Transverse colon (tissue), 4 donors: Measurements from ENCODE around the gene JMJD6. TPM values are rescaled to one million over a fixed set of nuclear protein-coding genes. Genes with fewer than 3 reads are reported as not detected.

Experiments
- DNase-seq: peaks from one replicate; pipeline ENCODE4 v3.0.0-alpha.2; 2019
- H3K27ac ChIP-seq, 4 donors: fragments of 200-600 bp; sonication (generic); 2 replicates each; pipeline ENCODE4 v1.5.1; 2016 to 2018; ENCODE audit warnings: inconsistent platforms in 4 of 4
- H3K27me3 ChIP-seq: fragments of 200-600 bp; sonication (generic); 2 replicates; pipeline ENCODE4 v1.5.1; 2017; ENCODE audit warnings: inconsistent platforms
- H3K36me3 ChIP-seq, 4 donors: fragments of 200-600 bp; sonication (generic); 2 replicates each; pipeline ENCODE4 v1.5.1; 2017 to 2019; ENCODE audit warnings: inconsistent platforms in 4 of 4
- H3K4me1 ChIP-seq, 4 donors: fragments of 200-600 bp; sonication (generic); 2 replicates each; pipeline ENCODE4 v1.5.1; 2017 to 2020; ENCODE audit warnings: inconsistent platforms in 4 of 4
- H3K4me3 ChIP-seq, 4 donors: fragments of 200-600 bp; sonication (generic); 1 replicate in 1 of 4; 2 replicates in 3 of 4; pipeline versions ENCODE4 v1.5.1 to v1.6.1; 2017 to 2019; ENCODE audit warnings: inconsistent platforms in 4 of 4
- H3K9me3 ChIP-seq, 2 donors: fragments of 200-600 bp; sonication (generic); 2 replicates each; pipeline ENCODE4 v1.5.1; 2017 to 2019; ENCODE audit warnings: inconsistent platforms in 2 of 2
- EP300 ChIP-seq: sonication (generic); formaldehyde crosslinking; IDR thresholded peaks from one replicate; pipeline ENCODE4 v1.6.1; 2017; ENCODE audit warnings: antibody characterized with exemption, low read depth
- POLR2A ChIP-seq: fragments of 450-650 bp; IDR thresholded peaks from one replicate; pipeline ENCODE4 v1.6.1; 2016; ENCODE audit warnings: antibody characterized with exemption, mild to moderate bottlenecking, moderate library complexity
- POLR2AphosphoS5 ChIP-seq, 3 donors: sonication (generic); formaldehyde crosslinking; IDR thresholded peaks; one replicate each; pipeline ENCODE4 v1.6.1; 2016; ENCODE audit warnings: antibody characterized with exemption in 3 of 3
- WGBS, 2 donors: methylation state at CpG; one replicate each; pipeline ENCODE4 v1.1.5; 2018; ENCODE audit warnings: low coverage in 1 of 2; 5-methylcytosine and 5-hydroxymethylcytosine counted together
- in situ Hi-C, 4 donors: fragments of 200-750 bp; cut with MboI; loops; one replicate each; pipeline versions ENCODE4 v1.15.0 to v1.15.1; 2017; ENCODE audit warnings: low sequenced_read_pairs in 3 of 4, low pct_ligation_motif_present in 1 of 4, low pct_unique_long_range_greater_than_20kb in 1 of 4
- intact Hi-C: fragments of 100-400 bp; cut with DNase I; formaldehyde crosslinking; loops from one replicate; pipeline ENCODE4 v1.15.1; 2023; ENCODE audit warnings: low total_unique reads
- total RNA-seq, 4 donors: library from RNA; depleted of rRNA; stranded (reverse); fragments of >200 nt; gene quantifications; one replicate each; pipeline ENCODE4 v1.1.0, GENCODE V29; 2016
- TF ChIP-seq, protein P1 (sequence below), 5 experiments: fragments of 200-600 bp in 3 of 5; fragments of 450-650 bp in 2 of 5; sonication (generic) in 3 of 5; IDR thresholded peaks; 1 replicate in 2 of 5; 2 replicates in 3 of 5; pipeline ENCODE4 v1.5.1; 2016 to 2017; ENCODE audit warnings: antibody characterized with exemption in 5 of 5, inconsistent platforms in 3 of 5, mild to moderate bottlenecking in 2 of 5, moderate library complexity in 1 of 5

Gene JMJD6
- total RNA-seq, 4 donors from 2014 or later, result 25.4 to 58.4 (median 26.9) TPM

DNA sequence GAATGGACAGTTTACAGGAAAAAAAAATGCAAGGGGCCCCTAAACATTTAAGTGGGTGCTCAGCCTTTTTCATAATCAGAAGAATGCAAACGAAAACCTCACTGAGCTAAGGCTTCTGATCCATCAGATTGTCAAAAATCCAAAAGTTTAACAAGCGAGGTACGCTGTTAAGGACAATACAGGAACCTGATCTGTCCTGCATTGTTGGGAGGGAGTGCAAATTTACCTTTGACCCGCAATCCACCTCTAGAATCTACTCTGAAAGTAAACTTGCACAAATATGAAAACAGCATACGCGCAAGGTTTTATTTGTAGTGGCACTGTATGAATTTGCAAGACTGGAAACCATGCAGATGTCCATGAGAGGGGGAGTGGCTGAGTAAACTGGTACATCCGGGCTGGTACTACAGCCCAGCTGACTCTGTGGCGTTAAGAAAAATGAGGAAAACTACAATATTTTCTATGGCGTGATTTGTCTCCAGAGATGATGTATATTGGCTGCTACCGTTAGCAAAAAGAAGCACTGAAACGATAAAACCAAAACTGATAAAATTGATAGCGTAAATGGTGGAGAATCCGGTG, 54.0 kb downstream of the JMJD6 start:
- H3K27ac ChIP-seq, result peak overlapping the region; percentile 89 to 96 (median 94)
- H3K9me3 ChIP-seq, result no peaks in the 10 kb centered on the region
- H3K4me1 ChIP-seq, result peaks cover 10 to 32% (median 30%) of the 10 kb centered on the region in 4 donors
- intact Hi-C loops, result no loop called here
- 38 to 54% methylated on average over 10 to 13 of the region's 13 CpGs for WGBS, 2 donors
- in situ Hi-C loops, result no loop called here
- DNase-seq, result peak; percentile 39
- H3K27me3 ChIP-seq, result no peaks in the 10 kb centered on the region
- TF ChIP-seq EP300, result no peak
- TF ChIP-seq, protein P1, sequence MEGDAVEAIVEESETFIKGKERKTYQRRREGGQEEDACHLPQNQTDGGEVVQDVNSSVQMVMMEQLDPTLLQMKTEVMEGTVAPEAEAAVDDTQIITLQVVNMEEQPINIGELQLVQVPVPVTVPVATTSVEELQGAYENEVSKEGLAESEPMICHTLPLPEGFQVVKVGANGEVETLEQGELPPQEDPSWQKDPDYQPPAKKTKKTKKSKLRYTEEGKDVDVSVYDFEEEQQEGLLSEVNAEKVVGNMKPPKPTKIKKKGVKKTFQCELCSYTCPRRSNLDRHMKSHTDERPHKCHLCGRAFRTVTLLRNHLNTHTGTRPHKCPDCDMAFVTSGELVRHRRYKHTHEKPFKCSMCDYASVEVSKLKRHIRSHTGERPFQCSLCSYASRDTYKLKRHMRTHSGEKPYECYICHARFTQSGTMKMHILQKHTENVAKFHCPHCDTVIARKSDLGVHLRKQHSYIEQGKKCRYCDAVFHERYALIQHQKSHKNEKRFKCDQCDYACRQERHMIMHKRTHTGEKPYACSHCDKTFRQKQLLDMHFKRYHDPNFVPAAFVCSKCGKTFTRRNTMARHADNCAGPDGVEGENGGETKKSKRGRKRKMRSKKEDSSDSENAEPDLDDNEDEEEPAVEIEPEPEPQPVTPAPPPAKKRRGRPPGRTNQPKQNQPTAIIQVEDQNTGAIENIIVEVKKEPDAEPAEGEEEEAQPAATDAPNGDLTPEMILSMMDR (IDR thresholded peaks at IDR 0.05), result peak in 1 of 5 experiments; percentile 5
- no peak for TF ChIP-seq POLR2A
- peak in 1 of 3 donors; percentile 24 for TF ChIP-seq POLR2AphosphoS5 (IDR thresholded peaks at IDR 0.05)
- peak overlapping the region; percentile 41 to 65 (median 54) for H3K4me3 ChIP-seq
- no peaks in the 10 kb centered on the region for H3K36me3 ChIP-seq

DNA sequence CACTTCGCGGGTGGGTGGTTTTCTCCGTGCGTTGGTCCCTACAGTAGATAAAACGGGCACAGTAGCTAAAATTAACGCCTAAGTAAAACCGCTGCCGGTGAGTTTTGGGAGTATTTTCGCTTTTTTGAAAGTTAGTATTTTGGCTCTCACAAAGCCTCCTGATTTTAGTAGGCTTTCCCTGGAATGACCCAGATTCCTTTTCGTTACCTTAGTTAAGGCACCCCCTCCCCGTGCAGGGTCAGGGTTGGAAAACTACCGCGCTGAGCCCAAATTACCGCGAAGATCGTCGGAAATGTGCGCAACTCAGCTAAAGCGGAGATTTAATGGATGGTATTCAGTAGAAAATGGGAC, 54.5 kb downstream of the JMJD6 start:
- H3K27me3 ChIP-seq, result no peaks in the 10 kb centered on the region
- 0 to 1% methylated on average over 10 to 19 of the region's 19 CpGs for WGBS, 2 donors
- H3K27ac ChIP-seq, result peak overlapping the region; percentile 89 to 96 (median 94)
- peak overlapping the region; percentile 41 to 65 (median 54) for H3K4me3 ChIP-seq
- peak; percentile 89 for TF ChIP-seq POLR2A
- TF ChIP-seq, protein P1 (IDR thresholded peaks at IDR 0.05), result peak in 2 of 5 experiments; percentile 32 to 57
- peak; percentile 66 to 83 (median 82) for TF ChIP-seq POLR2AphosphoS5 (IDR thresholded peaks at IDR 0.05)
- no peak for TF ChIP-seq EP300
- intact Hi-C loops, result no loop called here
- peaks cover 10 to 32% (median 29%) of the 10 kb centered on the region in 4 donors for H3K4me1 ChIP-seq
- no peaks in the 10 kb centered on the region for H3K9me3 ChIP-seq
- H3K36me3 ChIP-seq, result no peaks in the 10 kb centered on the region
- DNase-seq, result no peak
- in situ Hi-C loops, result no loop called here

DNA sequence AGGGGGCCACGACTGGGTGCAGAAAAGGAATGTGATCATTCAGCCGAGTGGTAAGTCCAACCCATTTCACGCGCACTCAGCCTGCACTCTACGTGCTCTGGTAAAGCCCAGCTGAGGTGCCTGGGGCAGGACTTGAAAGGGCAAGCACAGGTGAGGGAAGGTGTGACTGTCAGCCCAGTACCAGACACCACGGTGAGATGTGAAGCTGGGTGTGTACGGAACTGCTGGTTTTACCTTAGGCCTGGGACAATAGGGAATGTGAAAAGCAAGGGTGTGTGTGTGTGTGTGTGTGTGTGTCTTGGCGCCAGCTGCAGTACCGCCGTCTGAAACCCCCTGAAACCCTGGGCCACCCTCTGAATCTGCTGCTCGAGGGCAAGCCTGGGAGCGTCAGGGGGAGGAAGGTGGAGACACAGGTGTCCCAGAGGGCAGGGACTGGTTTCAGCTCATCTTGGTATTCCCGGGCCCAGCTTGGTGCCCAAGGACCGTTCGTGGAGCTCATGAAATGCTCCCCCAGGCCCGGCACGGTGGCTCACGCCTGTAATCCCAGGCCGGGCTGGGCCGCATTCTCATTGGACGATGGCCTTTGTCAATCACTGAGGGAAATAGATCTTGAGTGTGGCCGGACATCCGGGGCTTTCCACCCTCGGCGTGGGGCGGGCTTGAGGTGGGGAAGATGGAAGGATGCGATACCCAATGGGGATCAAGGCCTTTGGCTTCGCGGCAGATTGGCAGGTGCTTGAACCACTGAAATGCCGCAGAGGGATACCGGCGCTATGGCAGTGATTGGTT, 55.1 kb downstream of the JMJD6 start:
- TF ChIP-seq POLR2AphosphoS5 (IDR thresholded peaks at IDR 0.05) (peak; percentile 6 to 46 (median 22)), POLR2A (peak; percentile 45), EP300 (no peak)
- TF ChIP-seq, protein P1 (IDR thresholded peaks at IDR 0.05), result no peak
- WGBS, 2 donors, result 14% methylated on average over 32 of the region's 32 CpGs; no CpG with 5 or more reads in 1 of the 2 donors

GRCh38 chr17:76670718-76671122, 55.7 kb downstream of the JMJD6 start:
- no peaks in the 10 kb centered on the region for H3K9me3 ChIP-seq
- TF ChIP-seq, protein P1 (IDR thresholded peaks at IDR 0.05), result no peak
- peak overlapping the region in 1 of 4 donors; percentile 41 for H3K4me3 ChIP-seq
- in situ Hi-C loops (no loop called here), intact Hi-C loops (no loop called here)
- peak overlapping the region; percentile 89 to 96 (median 94) for H3K27ac ChIP-seq
- H3K27me3 ChIP-seq, result no peaks in the 10 kb centered on the region
- 46 to 49% methylated on average over 2 to 9 of the region's 9 CpGs for WGBS, 2 donors
- H3K4me1 ChIP-seq, result peaks cover 10 to 32% (median 29%) of the 10 kb centered on the region in 4 donors
- no peak for DNase-seq
- H3K36me3 ChIP-seq, result no peaks in the 10 kb centered on the region

More for the DNA sequence above, 55.1 kb downstream of the JMJD6 start:
- Histone ChIP-seq H3K4me3 (peak overlapping the region in 3 of 4 donors; percentile 51 to 65 (median 58)), H3K9me3 (no peaks in the 10 kb centered on the region), H3K4me1 (peaks cover 10 to 32% (median 29%) of the 10 kb centered on the region in 4 donors), H3K27ac (peak overlapping the region; percentile 89 to 96 (median 94)), H3K36me3 (no peaks in the 10 kb centered on the region), H3K27me3 (no peaks in the 10 kb centered on the region)
- DNase-seq, result peak; percentile 100
- intact Hi-C loops, result no loop called here
- in situ Hi-C loops, result no loop called here
